Breast epithelium (tissue), 4 donors: ENCODE measurements around the gene CRAMP1. TPM values are rescaled to one million over a fixed set of nuclear protein-coding genes. Genes with fewer than 3 reads are reported as not detected.

Experiments
- DNase-seq, 2 donors: peaks; one replicate each; pipeline ENCODE4 v3.0.0-alpha.2; 2019; ENCODE audit warnings: low spot score in 2 of 2
- H3K27ac ChIP-seq, 2 donors: fragments of 200-600 bp; sonication (generic) in 1 of 2; one replicate each; pipeline ENCODE4 v1.5.1; 2016 to 2019; ENCODE audit warnings: mild to moderate bottlenecking in 1 of 2
- H3K27me3 ChIP-seq, 2 donors: fragments of 200-600 bp; sonication (generic) in 1 of 2; one replicate each; pipeline versions ENCODE4 v1.5.1 to v1.6.0; 2017 to 2019; ENCODE audit warnings: control low read depth in 1 of 2, mild to moderate bottlenecking in 1 of 2
- H3K36me3 ChIP-seq: fragments of 200-600 bp; one replicate; pipeline ENCODE4 v1.5.1; 2019
- H3K4me1 ChIP-seq, 2 donors: fragments of 200-600 bp; sonication (generic); one replicate each; pipeline ENCODE4 v1.5.1; 2016 to 2019; ENCODE audit warnings: control low read depth in 1 of 2
- H3K4me3 ChIP-seq, 3 donors: fragments of 200-600 bp; sonication (generic); 1 replicate in 2 of 3; 2 replicates in 1 of 3; pipeline ENCODE4 v1.5.1; 2016 to 2019; ENCODE audit warnings: mild to moderate bottlenecking in 3 of 3, moderate library complexity in 2 of 3
- H3K9me3 ChIP-seq, 2 donors: fragments of 200-600 bp; sonication (generic) in 1 of 2; one replicate each; pipeline ENCODE4 v1.5.1; 2016 to 2019; ENCODE audit warnings: control low read depth in 1 of 2
- POLR2A ChIP-seq: fragments of 450-650 bp; IDR thresholded peaks from one replicate; pipeline ENCODE4 v1.6.1; 2016; ENCODE audit warnings: antibody characterized with exemption, mild to moderate bottlenecking, moderate library complexity
- POLR2AphosphoS5 ChIP-seq, 3 donors: sonication (generic); formaldehyde crosslinking; IDR thresholded peaks; one replicate each; pipeline ENCODE4 v1.6.1; 2017; ENCODE audit warnings: antibody characterized with exemption in 3 of 3
- intact Hi-C: fragments of 100-400 bp; cut with DNase I; formaldehyde crosslinking; loops from one replicate; pipeline ENCODE4 v1.15.1; 2023; ENCODE audit warnings: low total_unique reads
- total RNA-seq, 3 donors: library from RNA; depleted of rRNA; stranded (reverse); fragments of >200 nt; gene quantifications; one replicate each; pipeline ENCODE4 v1.1.0, GENCODE V29; 2016
- TF ChIP-seq, protein P1 (sequence below), 3 donors: fragments of 450-650 bp; IDR thresholded peaks; one replicate each; pipeline ENCODE4 v1.5.1; 2016 to 2017; ENCODE audit warnings: antibody characterized with exemption in 3 of 3, mild to moderate bottlenecking in 3 of 3, moderate library complexity in 3 of 3

Gene CRAMP1
- total RNA-seq, 3 donors from 2014 or later = 9.6 to 13.8 (median 10.8) TPM

GRCh38 chr16:1668612-1669319 lies 56.6 kb downstream of the CRAMP1 start:
- intact Hi-C loops = loop anchor here (5.0 kb wide), 1 partner anchor 1396 kb away; no protein-coding TSS in a partner anchor
- Histone ChIP-seq H3K9me3 (no peaks in the 10 kb centered on the region), H3K36me3 (peaks cover 20% of the 10 kb centered on the region), H3K4me1 (no peaks in the 10 kb centered on the region), H3K4me3 (no peak overlapping the region), H3K27me3 (no peaks in the 10 kb centered on the region), H3K27ac (no peak overlapping the region)
- DNase-seq = no peak
- TF ChIP-seq POLR2A = no peak
- TF ChIP-seq, protein P1, sequence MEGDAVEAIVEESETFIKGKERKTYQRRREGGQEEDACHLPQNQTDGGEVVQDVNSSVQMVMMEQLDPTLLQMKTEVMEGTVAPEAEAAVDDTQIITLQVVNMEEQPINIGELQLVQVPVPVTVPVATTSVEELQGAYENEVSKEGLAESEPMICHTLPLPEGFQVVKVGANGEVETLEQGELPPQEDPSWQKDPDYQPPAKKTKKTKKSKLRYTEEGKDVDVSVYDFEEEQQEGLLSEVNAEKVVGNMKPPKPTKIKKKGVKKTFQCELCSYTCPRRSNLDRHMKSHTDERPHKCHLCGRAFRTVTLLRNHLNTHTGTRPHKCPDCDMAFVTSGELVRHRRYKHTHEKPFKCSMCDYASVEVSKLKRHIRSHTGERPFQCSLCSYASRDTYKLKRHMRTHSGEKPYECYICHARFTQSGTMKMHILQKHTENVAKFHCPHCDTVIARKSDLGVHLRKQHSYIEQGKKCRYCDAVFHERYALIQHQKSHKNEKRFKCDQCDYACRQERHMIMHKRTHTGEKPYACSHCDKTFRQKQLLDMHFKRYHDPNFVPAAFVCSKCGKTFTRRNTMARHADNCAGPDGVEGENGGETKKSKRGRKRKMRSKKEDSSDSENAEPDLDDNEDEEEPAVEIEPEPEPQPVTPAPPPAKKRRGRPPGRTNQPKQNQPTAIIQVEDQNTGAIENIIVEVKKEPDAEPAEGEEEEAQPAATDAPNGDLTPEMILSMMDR (IDR thresholded peaks at IDR 0.05) = no peak
- no peak for TF ChIP-seq POLR2AphosphoS5 (IDR thresholded peaks at IDR 0.05)

- Histone ChIP-seq H3K9me3 (no peaks in the 10 kb centered on the region), H3K27ac (no peak overlapping the region), H3K36me3 (peaks cover 20% of the 10 kb centered on the region), H3K27me3 (no peaks in the 10 kb centered on the region), H3K4me1 (no peaks in the 10 kb centered on the region), H3K4me3 (no peak overlapping the region)
- no peak for DNase-seq
- intact Hi-C loops = loop anchor here (5.0 kb wide), 1 partner anchor 1397 kb away; no protein-coding TSS in a partner anchor
- TF ChIP-seq, protein P1 (IDR thresholded peaks at IDR 0.05) = no peak
- TF ChIP-seq POLR2A = no peak
- no peak for TF ChIP-seq POLR2AphosphoS5 (IDR thresholded peaks at IDR 0.05)
Observed at GRCh38 chr16:1669698-1670097, 57.5 kb downstream of the CRAMP1 start.

GRCh38 chr16:1670371-1670770 lies 58.2 kb downstream of the CRAMP1 start:
- Histone ChIP-seq H3K27me3 (no peaks in the 10 kb centered on the region), H3K36me3 (peaks cover 20% of the 10 kb centered on the region), H3K27ac (no peak overlapping the region), H3K4me1 (no peaks in the 10 kb centered on the region), H3K9me3 (no peaks in the 10 kb centered on the region), H3K4me3 (no peak overlapping the region)
- intact Hi-C loops = no loop called here
- no peak for DNase-seq
- TF ChIP-seq POLR2AphosphoS5 (IDR thresholded peaks at IDR 0.05) (no peak), POLR2A (no peak)
- TF ChIP-seq, protein P1 (IDR thresholded peaks at IDR 0.05) = no peak

GRCh38 chr16:1670866-1671265 lies 58.7 kb downstream of the CRAMP1 start:
- no peaks in the 10 kb centered on the region for H3K9me3 ChIP-seq
- no peaks in the 10 kb centered on the region for H3K27me3 ChIP-seq
- H3K4me1 ChIP-seq = no peaks in the 10 kb centered on the region
- TF ChIP-seq POLR2A (no peak), POLR2AphosphoS5 (IDR thresholded peaks at IDR 0.05) (no peak)
- TF ChIP-seq, protein P1 (IDR thresholded peaks at IDR 0.05) = no peak
- no peak overlapping the region for H3K4me3 ChIP-seq
- intact Hi-C loops = no loop called here
- H3K36me3 ChIP-seq = peaks cover 20% of the 10 kb centered on the region
- H3K27ac ChIP-seq = no peak overlapping the region
- no peak for DNase-seq

DNA sequence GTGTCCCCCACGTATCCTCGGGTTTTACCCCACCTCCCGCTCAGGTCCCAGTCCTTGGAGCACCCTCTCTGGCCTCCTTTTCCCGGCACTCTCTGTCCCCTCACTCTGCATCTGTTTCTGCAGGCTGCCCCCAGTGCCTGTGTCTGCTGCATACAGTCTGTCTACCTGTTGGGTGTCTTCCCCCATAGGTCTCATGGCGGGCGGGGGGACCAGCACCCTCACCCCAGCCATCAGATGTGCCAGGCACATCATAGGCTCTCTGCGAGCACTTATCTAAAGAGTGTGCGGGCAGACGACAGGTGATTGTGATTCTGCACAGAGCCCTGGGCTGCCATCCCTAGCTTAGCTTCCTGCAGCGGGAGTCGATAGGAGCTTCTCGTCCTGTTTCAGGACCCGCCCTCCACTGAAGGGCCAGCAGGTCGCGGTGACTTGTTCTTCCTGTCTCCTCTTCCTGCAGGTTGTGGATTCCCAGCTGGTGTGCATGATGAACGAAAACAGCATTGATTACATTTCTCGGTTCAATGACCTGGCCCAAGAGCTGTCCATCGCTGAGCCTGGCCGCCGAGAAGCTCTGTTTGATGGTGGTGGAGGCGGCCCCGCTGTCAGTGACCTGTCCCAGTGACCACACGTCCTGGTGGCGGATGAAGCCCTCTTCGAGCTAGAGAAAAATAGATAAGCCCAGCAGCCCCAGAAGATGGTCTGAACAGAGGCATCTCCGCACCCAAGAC lies 61.4 kb downstream of the CRAMP1 start:
- Histone ChIP-seq H3K4me1 (no peaks in the 10 kb centered on the region), H3K27ac (no peak overlapping the region), H3K4me3 (no peak overlapping the region), H3K36me3 (peaks cover 14% of the 10 kb centered on the region), H3K27me3 (no peaks in the 10 kb centered on the region), H3K9me3 (no peaks in the 10 kb centered on the region)
- DNase-seq = no peak
- intact Hi-C loops = loop anchor here (2.0 kb wide), 1 partner anchor 75 kb away; no protein-coding TSS in a partner anchor
- no peak for TF ChIP-seq POLR2A
- TF ChIP-seq POLR2AphosphoS5 (IDR thresholded peaks at IDR 0.05) = no peak
- TF ChIP-seq, protein P1 (IDR thresholded peaks at IDR 0.05) = no peak
